GM12864 (cell line): ENCODE data around the gene TDRKH.
"Not testable (repeated sequence)": the region's sequence is repeated elsewhere in the genome, so short reads cannot be mapped to it uniquely, and the experiment has no call there.

Source experiments
- DNase-seq: peaks from one replicate; pipeline ENCODE4 v3.0.0-alpha.2; 2011; ENCODE audit warnings: low read depth
- H3K4me3 ChIP-seq: 2 replicates; pipeline ENCODE4 v1.5.1; 2011; ENCODE audit warnings: mild to moderate bottlenecking, low read depth, low read length, control low read depth
- TF ChIP-seq, protein P1 (sequence below): IDR thresholded peaks from 2 replicates; pipeline ENCODE4 v1.5.1; 2011; ENCODE audit warnings: low read depth, mild to moderate bottlenecking, moderate library complexity, low read length, control low read depth, inconsistent platforms; ENCODE audit errors: missing control alignments

TDRKH gene

DNA sequence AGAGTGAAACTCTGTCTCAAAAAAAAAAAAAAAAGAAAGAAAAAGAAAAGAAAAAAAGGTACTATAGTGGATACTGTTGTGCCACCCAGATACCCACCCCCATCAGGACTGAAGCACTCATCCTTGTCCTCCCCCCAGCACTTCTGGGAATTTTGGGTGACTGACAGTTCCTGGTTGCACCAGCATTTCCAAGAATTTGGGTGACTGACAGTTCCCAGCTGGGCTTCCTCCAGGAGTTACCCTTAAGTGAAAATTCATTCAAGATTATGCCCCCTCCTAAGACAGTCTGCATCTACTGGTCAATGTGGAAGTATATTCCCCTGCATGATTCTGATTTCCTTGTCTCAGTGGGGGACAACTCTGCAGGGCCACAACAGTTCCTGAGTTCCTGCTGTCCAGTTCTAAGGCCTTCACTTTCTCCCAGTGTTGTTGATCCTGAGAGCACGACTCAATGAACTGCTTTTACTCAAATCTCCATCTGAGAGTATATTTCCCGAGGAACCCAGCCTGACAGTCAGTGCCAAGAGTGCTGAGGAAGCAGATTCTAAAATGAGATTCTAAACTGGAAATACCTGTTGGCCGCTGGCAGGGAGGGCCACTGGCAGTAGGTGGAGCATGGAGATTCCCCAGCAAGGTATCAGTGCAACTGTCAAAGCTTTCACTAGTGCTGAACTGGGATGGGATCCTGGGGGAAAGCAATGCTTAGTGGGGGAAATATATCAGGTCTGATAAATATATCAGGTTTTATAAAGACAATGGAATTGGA lies 50.5 kb downstream of the TDRKH start:
- TF ChIP-seq, protein P1, sequence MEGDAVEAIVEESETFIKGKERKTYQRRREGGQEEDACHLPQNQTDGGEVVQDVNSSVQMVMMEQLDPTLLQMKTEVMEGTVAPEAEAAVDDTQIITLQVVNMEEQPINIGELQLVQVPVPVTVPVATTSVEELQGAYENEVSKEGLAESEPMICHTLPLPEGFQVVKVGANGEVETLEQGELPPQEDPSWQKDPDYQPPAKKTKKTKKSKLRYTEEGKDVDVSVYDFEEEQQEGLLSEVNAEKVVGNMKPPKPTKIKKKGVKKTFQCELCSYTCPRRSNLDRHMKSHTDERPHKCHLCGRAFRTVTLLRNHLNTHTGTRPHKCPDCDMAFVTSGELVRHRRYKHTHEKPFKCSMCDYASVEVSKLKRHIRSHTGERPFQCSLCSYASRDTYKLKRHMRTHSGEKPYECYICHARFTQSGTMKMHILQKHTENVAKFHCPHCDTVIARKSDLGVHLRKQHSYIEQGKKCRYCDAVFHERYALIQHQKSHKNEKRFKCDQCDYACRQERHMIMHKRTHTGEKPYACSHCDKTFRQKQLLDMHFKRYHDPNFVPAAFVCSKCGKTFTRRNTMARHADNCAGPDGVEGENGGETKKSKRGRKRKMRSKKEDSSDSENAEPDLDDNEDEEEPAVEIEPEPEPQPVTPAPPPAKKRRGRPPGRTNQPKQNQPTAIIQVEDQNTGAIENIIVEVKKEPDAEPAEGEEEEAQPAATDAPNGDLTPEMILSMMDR, result no peak
- no peak overlapping the region for H3K4me3 ChIP-seq
- DNase-seq, result no peak

DNA sequence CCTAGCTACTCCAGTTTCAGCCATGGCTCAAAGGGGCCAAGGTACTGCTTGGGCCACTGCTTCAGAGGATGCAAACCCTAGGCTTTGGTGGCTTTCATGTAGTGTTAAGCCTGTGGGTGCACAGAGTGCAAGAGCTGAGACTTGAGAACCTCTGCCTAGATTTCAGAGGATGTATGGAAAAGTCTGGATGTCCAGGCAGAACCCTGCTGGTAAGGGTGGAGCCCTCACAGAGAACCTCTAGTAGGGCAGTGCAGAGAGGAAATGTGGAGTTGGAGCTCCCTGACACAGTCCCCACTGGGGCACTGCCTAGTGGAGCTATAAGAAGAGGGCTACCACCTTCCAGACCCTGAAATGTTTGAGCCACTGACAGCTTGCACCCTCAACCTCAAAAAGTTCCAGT lies 52.8 kb downstream of the TDRKH start:
- TF ChIP-seq, protein P1, result no peak
- H3K4me3 ChIP-seq, result no peak overlapping the region
- DNase-seq, result no peak

DNA sequence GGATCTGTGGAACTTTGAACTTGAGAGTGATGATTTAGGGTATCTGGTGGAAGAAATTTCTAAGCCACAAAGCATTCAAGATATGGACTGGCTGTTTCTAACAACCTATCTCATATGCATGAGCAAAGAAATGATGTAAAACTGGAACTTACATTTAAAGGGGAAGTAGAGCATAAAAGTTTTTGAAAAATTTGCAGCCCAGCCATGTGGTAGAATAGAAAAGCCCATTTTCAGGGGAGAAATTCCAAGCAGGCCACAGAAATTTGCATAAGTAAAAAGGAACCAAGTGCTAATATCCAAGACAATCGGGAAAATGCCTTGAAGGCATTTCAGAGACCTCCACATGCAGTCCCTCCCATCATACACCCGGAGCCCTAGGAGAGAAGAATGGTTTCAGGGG lies 53.3 kb downstream of the TDRKH start:
- no peak overlapping the region for H3K4me3 ChIP-seq
- no peak for DNase-seq
- TF ChIP-seq, protein P1, result no peak

DNA sequence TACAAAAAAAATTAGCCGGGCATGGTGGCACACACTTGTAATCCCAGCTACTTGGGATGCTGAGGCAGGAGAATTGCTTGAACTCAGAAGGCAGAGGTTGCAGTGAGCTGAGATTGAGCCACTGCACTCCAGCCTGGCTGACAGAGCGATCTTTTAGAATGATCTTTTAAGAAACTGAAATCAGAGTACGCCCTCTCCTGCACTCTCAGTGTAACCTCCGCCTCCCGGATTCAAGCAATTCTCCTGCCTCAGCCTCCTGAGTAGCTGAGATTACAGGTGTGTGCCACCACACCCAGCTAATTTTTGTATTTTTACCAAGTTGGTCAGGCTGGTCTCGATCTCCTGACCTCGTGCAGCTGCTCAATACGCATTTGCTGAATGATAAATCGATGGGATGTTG lies 56.3 kb downstream of the TDRKH start:
- not testable (repeated sequence) for DNase-seq, H3K4me3 ChIP-seq

DNA sequence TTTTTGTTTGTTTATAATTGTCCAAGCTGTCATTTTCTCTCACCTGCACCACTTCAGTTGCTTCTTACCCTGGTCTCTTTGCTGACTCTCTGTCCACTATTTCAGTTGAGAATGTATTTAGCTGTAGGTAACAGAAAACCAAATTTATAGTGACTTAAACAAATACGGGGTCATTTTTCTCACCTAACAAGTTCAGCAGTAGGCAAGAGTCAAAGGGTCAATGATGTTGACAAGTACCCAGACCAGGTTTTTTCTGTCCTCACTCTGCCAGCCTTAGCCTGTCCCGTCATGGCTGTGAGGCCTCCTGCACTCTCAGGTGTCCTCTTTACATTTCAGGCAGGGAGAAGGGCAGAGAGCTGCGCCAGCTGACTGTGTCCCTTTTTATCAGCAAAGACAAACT lies 57.2 kb downstream of the TDRKH start:
- TF ChIP-seq, protein P1, result no peak
- H3K4me3 ChIP-seq, result no peak overlapping the region
- DNase-seq, result no peak

DNA sequence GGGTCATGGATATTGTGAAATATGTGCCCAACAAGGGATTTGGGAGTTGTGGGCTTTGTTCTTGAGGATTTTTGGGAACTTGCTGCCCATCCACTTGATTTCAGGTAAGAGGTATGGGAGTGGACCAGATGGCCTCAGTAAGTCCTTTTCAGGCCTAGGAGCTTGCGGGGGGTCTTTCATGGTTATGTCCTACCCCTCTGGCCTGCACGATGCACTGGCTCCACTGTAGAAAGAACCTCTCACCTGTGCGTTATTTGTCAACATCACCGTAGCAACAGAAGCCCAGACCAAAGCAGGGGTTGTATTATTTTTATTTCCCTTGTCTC lies 60.4 kb downstream of the TDRKH start:
- TF ChIP-seq, protein P1, result no peak
- H3K4me3 ChIP-seq, result no peak overlapping the region
- no peak for DNase-seq

DNA sequence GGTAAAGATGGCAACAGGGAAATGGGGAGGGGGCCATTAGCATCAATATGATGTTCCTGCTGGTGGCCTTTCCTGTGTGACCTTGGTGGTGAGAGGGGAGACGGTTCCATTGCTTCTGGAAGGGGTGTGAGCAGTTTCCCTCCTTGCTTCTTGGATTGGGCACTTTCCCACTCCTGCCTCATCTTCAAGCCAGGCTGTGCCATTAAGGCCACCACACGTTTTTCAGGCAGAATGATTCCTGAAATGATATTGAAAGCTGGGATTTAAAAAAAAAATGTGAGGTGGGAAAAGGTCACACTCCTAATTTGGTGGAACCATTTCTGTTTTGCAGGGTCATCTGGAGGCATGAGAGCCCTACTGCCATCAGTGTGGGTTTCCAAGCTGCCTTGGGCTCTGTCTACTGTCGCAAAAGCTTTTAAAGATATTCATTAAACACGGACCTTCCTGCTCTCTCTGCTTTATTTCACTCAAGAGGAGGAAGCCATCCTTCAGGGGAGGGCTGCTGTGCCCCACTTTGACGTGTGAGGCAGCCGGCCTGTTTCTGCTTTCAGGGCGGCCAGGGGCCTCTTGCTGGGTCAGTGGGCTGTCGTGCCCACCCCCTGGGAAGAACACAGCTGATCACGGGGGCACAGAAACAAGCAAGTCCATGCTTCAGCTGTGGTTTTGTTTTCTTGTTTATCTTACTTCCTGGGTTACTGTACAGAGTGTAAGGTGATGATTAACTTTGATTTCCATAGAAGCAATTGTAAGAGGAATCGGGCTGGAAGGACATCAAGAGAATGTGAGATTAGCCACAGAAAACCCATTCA lies 60.9 kb downstream of the TDRKH start:
- DNase-seq, result no peak
- no peak overlapping the region for H3K4me3 ChIP-seq
- TF ChIP-seq, protein P1, result no peak
